Frontal cortex (tissue), 4 donors: ENCODE measurements around the gene C1orf52. TPM values are rescaled to one million over a fixed set of nuclear protein-coding genes. Genes with fewer than 3 reads are reported as not detected.

ENCODE experiments used
- DNase-seq, 2 donors: peaks; one replicate each; pipeline ENCODE4 v3.0.0; 2012; ENCODE audit warnings: low spot score in 2 of 2
- FAIRE-seq: peaks from 2 replicates; lab custom pipeline; 2012; peaks lifted over from hg19 to GRCh38; lab: Jason Lieb, UNC
- total RNA-seq: library from RNA; depleted of rRNA; stranded (reverse); fragments of >200 nt; gene quantifications from one replicate; pipeline ENCODE4 v1.2.3, GENCODE V29; 2014
- donor health status: control.
- donor health status: control.
- donor health status: control.

The C1orf52 gene
- total RNA-seq: 27.7 TPM

- DNase-seq (peak; percentile 84 to 89), FAIRE-seq (no peak)
These were observed at the start of gene C1orf52 for GRCh38 chr1:85259118-85259911. Gene C1orf52, minus strand, starts transcription at chr1:85259662. Its CDS starts 29 bp downstream, at chr1:85259633.

DNA sequence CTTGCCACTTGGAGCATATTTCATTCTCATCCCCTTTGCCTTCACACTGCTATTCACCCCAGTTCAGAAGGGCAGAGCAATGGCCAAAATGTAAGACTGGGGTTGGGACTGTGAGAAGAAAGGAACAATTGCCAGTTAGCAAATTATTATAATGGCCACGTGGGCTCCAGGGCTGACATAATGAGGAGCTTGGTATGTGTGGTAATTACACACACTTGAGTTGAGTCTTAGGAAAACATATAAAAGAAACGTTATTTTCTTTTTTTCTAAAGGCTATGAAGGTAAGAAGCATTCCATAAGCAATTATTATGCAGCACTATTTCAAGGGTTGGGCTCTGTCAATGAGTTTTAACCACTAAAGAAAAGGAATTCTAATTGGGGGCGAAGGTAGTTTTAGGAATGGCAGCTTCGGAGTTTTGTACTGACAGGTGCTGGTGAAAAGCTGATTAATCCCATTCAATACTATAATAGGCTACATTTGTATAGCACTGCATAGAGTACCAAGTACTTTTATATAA, 49.4 kb upstream of the C1orf52 start:
- FAIRE-seq (no peak), DNase-seq (no peak)

- FAIRE-seq (no peak), DNase-seq (peak; percentile 39 to 63)
These were observed 48.7 kb upstream of the C1orf52 start for GRCh38 chr1:85307987-85308832.

DNA sequence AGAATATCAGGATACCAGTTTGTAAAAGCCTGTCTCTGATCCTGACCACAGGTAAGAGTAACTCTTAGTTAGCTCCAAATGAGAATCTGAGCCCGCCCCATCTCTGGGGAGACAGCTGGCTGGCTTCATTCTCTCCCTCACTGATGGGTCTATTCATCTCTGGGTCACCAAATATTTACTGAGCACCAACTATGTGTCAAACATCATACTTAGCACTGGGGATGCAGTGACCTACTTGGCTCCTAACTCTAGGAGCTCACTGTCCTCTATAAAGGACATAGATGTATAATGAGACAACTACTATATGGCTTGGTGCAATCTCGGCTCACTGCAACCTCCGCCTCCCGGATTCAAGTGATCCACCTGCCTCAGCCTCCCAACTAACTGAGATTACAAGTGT, 46.8 kb upstream of the C1orf52 start:
- FAIRE-seq (no peak), DNase-seq (no peak)

GRCh38 chr1:85303440-85304162, 44.1 kb upstream of the C1orf52 start:
- no peak for FAIRE-seq
- no peak for DNase-seq

DNA sequence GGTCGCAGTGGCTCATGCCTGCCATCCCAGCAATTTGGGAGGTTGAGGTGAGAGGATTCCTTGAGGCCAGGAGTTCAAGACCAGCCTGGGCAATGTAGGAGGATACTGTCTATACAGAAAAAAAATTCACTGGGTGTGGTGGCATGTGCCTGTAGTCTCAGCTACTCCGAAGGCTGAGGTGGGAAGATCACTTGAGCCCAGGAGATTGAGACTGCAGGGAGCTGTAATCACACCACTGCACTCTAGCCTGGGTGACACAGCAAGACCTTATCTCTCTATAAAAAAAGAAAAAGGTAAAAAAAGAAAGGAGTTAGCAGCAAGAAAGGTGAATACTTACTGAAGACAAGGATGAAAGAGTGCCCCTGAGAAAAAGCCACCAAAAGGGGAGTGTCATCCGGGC, 40.7 kb upstream of the C1orf52 start:
- DNase-seq: no peak
- no peak for FAIRE-seq

GRCh38 chr1:85297855-85298629, 38.6 kb upstream of the C1orf52 start:
- DNase-seq (peak in 1 of 2 donors; percentile 43), FAIRE-seq (no peak)

GRCh38 chr1:85297538-85297854, 38.0 kb upstream of the C1orf52 start:
- DNase-seq: no peak
- no peak for FAIRE-seq

DNA sequence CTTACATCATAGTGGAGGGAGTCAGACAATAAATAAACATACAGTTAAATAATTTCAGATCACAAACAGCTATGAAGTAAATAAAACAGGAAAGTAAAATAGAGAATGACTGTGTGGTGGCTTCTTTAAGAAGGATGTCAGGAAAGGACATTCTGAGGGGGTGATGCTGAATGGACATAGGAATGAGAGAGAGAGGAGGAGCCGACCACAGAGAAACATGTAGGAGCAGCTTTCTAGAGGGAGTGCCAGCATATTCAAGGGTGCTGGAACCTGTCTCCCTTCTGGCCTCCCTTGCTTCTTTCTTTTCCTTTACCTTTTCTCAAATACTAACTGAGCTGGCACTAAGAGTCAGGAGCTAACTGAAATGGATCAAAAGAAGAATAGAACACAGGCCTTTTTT, 37.5 kb upstream of the C1orf52 start:
- no peak for FAIRE-seq

DNA sequence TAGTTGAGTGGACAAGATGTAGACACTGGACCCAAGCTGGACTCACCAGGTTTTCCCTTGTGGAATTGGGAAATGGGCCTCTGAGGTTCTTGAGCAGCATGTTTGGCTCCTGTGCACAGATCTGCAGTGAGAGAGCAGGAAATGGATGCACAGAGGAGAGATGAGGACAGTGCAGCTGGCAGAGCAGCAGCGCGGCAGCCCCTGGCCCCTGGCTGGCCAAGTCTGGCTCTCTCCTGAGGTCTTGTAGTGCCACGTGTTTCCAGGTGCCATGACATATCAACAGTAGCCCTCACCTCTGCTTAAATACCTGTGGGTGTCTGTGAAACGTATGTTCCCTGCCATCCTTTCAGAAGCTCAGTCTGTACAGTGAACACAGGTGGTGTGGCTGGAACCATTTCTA, 36.2 kb upstream of the C1orf52 start:
- DNase-seq (no peak), FAIRE-seq (no peak)

More for the DNA sequence above, 37.5 kb upstream of the C1orf52 start:
- no peak for DNase-seq

DNA sequence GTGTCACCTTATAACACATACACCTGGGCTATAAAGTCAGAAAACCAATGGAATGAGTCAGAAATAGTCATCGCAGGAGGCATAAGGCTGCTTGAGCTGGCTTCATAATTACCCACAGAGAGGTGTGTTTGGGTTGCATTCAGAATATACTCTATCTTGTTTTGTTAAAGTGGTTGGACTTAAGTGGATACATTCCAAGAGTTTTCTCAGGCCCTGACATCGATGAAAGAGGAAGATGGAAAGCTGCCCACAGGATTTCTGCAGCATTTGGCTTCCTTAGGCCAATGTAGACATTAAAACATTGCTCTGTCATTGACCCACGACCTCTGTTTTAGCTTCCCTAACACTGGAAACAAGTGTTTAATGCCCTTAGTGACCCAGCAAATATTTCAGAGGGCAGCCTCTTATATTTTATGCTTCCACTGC, 35.6 kb upstream of the C1orf52 start:
- FAIRE-seq (no peak), DNase-seq (no peak)

DNA sequence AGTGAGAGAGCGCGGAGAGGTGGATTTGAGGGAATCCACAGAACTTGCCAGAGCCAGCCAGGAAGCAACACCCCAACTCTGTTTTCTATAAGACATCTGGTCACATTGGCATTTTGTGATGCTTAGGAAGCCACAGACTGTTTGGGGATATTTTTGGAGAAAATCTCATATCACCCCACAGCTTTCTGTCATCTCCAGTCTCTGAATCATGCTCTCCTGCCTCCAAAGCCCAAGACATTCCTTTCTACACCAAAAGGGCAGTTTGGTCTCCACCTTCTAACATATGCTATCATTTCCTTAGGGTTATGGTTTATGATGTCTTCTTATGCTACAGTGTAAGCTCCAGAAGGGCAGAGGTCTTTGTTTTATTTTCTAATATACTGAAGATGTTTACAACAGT, 31.4 kb upstream of the C1orf52 start:
- no peak for DNase-seq
- no peak for FAIRE-seq

DNA sequence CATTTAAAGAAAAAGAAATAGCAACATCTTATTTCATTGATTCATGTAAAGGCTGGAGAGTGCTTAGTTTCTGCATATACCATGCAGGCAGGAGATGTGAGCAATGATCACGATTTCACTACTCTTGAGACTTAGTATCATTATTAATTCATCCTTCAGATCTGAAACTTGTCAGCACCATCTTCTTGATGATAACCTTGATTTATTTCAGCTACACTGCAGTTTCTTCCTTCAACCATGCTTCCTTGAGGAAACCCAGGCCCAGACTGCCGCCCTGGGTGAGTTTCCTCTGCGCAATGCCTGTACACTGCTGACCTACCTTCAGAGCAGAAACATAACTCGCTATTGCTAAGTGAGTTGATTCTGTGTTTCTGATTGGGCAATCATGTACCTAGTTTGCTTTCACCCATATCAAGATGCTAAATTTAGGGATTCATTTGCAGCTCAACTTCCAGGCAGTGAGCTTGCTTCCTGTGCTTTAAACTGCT, 30.4 kb upstream of the C1orf52 start:
- DNase-seq: no peak
- no peak for FAIRE-seq

- FAIRE-seq (no peak), DNase-seq (no peak)
These were observed 29.9 kb upstream of the C1orf52 start for GRCh38 chr1:85289207-85289847.

GRCh38 chr1:85284202-85284601, 24.7 kb upstream of the C1orf52 start:
- FAIRE-seq (no peak), DNase-seq (no peak)

GRCh38 chr1:85283475-85284199, 24.2 kb upstream of the C1orf52 start:
- FAIRE-seq (no peak), DNase-seq (no peak)

DNA sequence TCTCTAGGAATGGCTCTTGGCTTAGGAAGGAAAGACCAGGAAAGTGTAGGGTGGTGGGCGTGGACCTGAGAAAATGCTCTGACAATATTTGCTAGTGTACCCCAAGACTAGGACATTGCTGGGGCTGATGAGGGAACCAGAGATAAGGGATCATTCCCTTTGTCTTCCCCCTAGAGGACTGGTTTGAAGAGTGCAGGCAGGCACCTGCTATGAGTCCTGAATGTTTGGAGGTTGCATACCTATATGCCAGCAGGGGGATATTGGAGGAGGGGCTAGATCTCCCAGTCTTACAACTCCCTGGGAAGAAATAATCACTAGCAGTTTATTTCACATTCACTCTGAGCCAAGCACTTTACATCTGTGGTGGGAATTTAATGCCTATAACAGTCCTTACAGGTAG, 23.0 kb upstream of the C1orf52 start:
- no peak for DNase-seq

DNA sequence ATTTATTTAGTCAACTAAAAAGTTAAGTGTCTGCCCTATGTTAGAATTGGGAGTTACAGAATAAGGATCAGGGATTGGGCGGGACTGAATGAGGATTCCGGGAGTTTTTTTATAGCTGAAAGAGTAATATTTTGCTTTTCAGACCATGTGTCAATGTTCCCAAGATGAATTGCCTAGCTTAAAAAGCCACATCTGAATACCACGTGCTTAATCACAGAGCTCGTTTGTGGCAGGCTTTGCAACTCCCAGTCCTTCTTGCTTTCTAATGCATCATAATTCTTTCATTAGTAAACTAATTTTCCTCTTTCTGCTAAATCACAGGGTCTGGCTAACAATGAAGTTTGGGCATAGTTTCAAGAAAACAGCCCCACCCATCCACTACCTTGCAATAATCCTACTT, 21.2 kb upstream of the C1orf52 start:
- no peak for FAIRE-seq
- DNase-seq: no peak

More for the DNA sequence above, 23.0 kb upstream of the C1orf52 start:
- no peak for FAIRE-seq
